Thyroid gland (tissue), 4 donors: ENCODE measurements around the gene TM9SF4. TPM values are rescaled to one million over a fixed set of nuclear protein-coding genes. Genes with fewer than 3 reads are reported as not detected.

Experiments
- DNase-seq, 2 donors: peaks; one replicate each; pipeline ENCODE4 v3.0.0-alpha.2; 2019
- H3K27ac ChIP-seq, 3 donors: fragments of 200-600 bp; sonication (generic); 1 replicate in 2 of 3; 2 replicates in 1 of 3; pipeline ENCODE4 v1.5.1; 2016 to 2019; ENCODE audit warnings: mild to moderate bottlenecking in 1 of 3, moderate library complexity in 1 of 3
- H3K27me3 ChIP-seq: fragments of 200-600 bp; sonication (generic); one replicate; pipeline ENCODE4 v1.5.1; 2019
- H3K36me3 ChIP-seq, 2 donors: fragments of 200-600 bp; sonication (generic); one replicate each; pipeline ENCODE4 v1.5.1; 2016 to 2019
- H3K4me1 ChIP-seq, 2 donors: fragments of 200-600 bp; sonication (generic); one replicate each; pipeline ENCODE4 v1.5.1; 2017 to 2019
- H3K4me3 ChIP-seq, 3 donors: fragments of 200-600 bp; sonication (generic); replicated peaks in 1 of 3; 1 replicate in 2 of 3; 2 replicates in 1 of 3; pipeline ENCODE4 v1.5.1; 2016; ENCODE audit warnings: mild to moderate bottlenecking in 1 of 3
- H3K9me3 ChIP-seq: fragments of 200-600 bp; sonication (generic); one replicate; pipeline ENCODE4 v1.5.1; 2017
- POLR2A ChIP-seq, 2 donors: fragments of 450-650 bp; IDR thresholded peaks; one replicate each; pipeline ENCODE4 v1.6.1; 2017; ENCODE audit warnings: antibody characterized with exemption in 2 of 2, mild to moderate bottlenecking in 2 of 2, moderate library complexity in 1 of 2
- WGBS, 2 donors: methylation state at CpG; one replicate each; pipeline ENCODE4 v1.1.5; 2017; 5-methylcytosine and 5-hydroxymethylcytosine counted together
- intact Hi-C: fragments of 100-400 bp; cut with DNase I; formaldehyde crosslinking; loops from one replicate; pipeline ENCODE4 v1.15.1; 2023
- total RNA-seq, 4 donors: library from RNA; depleted of rRNA; stranded (reverse); fragments of >200 nt; gene quantifications; one replicate each; pipeline ENCODE4 v1.2.3, GENCODE V29; 2016
- TF ChIP-seq, protein P1 (sequence below), 6 experiments: fragments of 200-600 bp in 3 of 6; fragments of 450-650 bp in 3 of 6; sonication (generic) in 3 of 6; IDR thresholded peaks; one replicate each; pipeline ENCODE4 v1.5.1; 2016 to 2019; ENCODE audit warnings: antibody characterized with exemption in 6 of 6, mild to moderate bottlenecking in 2 of 6, inconsistent platforms in 1 of 6, moderate library complexity in 1 of 6

Gene TM9SF4
- total RNA-seq, 4 donors from 2014 or later = 28.8 to 46.0 (median 38.0) TPM

- Histone ChIP-seq H3K4me1 (no peaks in the 10 kb centered on the region), H3K27ac (no peak overlapping the region), H3K36me3 (no peaks in the 10 kb centered on the region), H3K9me3 (no peaks in the 10 kb centered on the region), H3K27me3 (no peaks in the 10 kb centered on the region), H3K4me3 (no peak overlapping the region)
- TF ChIP-seq, protein P1, sequence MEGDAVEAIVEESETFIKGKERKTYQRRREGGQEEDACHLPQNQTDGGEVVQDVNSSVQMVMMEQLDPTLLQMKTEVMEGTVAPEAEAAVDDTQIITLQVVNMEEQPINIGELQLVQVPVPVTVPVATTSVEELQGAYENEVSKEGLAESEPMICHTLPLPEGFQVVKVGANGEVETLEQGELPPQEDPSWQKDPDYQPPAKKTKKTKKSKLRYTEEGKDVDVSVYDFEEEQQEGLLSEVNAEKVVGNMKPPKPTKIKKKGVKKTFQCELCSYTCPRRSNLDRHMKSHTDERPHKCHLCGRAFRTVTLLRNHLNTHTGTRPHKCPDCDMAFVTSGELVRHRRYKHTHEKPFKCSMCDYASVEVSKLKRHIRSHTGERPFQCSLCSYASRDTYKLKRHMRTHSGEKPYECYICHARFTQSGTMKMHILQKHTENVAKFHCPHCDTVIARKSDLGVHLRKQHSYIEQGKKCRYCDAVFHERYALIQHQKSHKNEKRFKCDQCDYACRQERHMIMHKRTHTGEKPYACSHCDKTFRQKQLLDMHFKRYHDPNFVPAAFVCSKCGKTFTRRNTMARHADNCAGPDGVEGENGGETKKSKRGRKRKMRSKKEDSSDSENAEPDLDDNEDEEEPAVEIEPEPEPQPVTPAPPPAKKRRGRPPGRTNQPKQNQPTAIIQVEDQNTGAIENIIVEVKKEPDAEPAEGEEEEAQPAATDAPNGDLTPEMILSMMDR (IDR thresholded peaks at IDR 0.05) = no peak
- TF ChIP-seq POLR2A (IDR thresholded peaks at IDR 0.05) = no peak
- DNase-seq = no peak
- intact Hi-C loops = no loop called here
- 91 to 95% methylated on average over 2 of the region's 2 CpGs for WGBS, 2 donors
These were observed 70.0 kb downstream of the TM9SF4 start for GRCh38 chr20:32179515-32179914.

GRCh38 chr20:32179934-32180333, 70.4 kb downstream of the TM9SF4 start:
- 92 to 97% methylated on average over 4 of the region's 4 CpGs for WGBS, 2 donors
- no peaks in the 10 kb centered on the region for H3K4me1 ChIP-seq

GRCh38 chr20:32181606-32182005, 72.1 kb downstream of the TM9SF4 start:
- Histone ChIP-seq H3K9me3 (no peaks in the 10 kb centered on the region), H3K36me3 (no peaks in the 10 kb centered on the region), H3K4me1 (no peaks in the 10 kb centered on the region), H3K27ac (no peak overlapping the region), H3K4me3 (no peak overlapping the region), H3K27me3 (no peaks in the 10 kb centered on the region)
- TF ChIP-seq, protein P1 (IDR thresholded peaks at IDR 0.05) = no peak
- TF ChIP-seq POLR2A (IDR thresholded peaks at IDR 0.05) = no peak
- intact Hi-C loops = no loop called here
- 84 to 94% methylated on average over 2 of the region's 2 CpGs for WGBS, 2 donors
- DNase-seq = no peak

More at GRCh38 chr20:32179934-32180333, 70.4 kb downstream of the TM9SF4 start:
- no peak for DNase-seq
- intact Hi-C loops = no loop called here
- Histone ChIP-seq H3K9me3 (no peaks in the 10 kb centered on the region), H3K4me3 (no peak overlapping the region), H3K27me3 (no peaks in the 10 kb centered on the region), H3K27ac (no peak overlapping the region), H3K36me3 (no peaks in the 10 kb centered on the region)
- TF ChIP-seq POLR2A (IDR thresholded peaks at IDR 0.05) = no peak
- TF ChIP-seq, protein P1 (IDR thresholded peaks at IDR 0.05) = no peak

DNA sequence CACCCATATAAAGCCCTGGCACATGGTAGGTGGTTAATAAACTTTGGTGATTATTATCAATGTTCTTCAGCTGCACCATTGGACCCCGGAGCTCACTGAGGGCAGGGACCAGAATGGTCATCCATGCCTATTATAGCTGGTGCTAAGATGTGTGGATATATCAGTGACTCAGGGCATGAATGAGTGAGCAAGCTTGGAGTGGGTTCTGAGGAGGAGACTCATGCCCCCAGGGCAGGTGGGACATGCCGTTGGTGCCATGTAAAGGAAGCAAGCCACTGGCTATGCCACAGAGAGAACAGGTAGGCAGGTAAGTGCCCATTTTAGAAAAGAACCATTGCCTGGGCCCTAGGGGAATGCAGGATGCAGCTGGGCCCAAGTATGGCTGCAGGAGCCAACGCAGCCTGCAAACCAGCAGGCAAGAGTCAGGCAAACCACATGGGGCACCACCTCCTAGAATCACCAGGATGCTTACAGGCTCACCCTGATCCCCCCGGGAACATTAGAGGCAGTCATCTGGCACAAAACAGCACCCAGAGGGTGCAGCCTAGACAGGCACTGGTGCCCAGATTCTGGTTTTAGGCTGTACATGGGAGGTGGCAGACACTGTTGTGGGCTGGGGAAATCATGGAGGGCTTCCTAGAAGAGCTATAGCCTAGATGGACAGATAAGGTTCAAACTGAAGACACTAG, 74.6 kb downstream of the TM9SF4 start:
- 86 to 90% methylated on average over 4 of the region's 4 CpGs for WGBS, 2 donors
- no peak for DNase-seq

More for the DNA sequence above, 74.6 kb downstream of the TM9SF4 start:
- no peak overlapping the region for H3K4me3 ChIP-seq
- TF ChIP-seq, protein P1 (IDR thresholded peaks at IDR 0.05) = no peak
- TF ChIP-seq POLR2A (IDR thresholded peaks at IDR 0.05) = no peak
- H3K36me3 ChIP-seq = no peaks in the 10 kb centered on the region
- no peaks in the 10 kb centered on the region for H3K27me3 ChIP-seq
- intact Hi-C loops = no loop called here
- H3K4me1 ChIP-seq = peaks cover 3% of the 10 kb centered on the region in 2 donors
- no peaks in the 10 kb centered on the region for H3K9me3 ChIP-seq
- H3K27ac ChIP-seq = no peak overlapping the region
